GM21619 (cell line): Measurements from ENCODE around the gene REXO4.
"Not testable (repeated sequence)": the region's sequence is repeated elsewhere in the genome, so short reads cannot be mapped to it uniquely, and the experiment has no call there.

Experiments
- ATAC-seq: cut with Tn5 transposase; IDR thresholded peaks from one replicate; pipeline ENCODE4 v1.9.1; 2021; ENCODE audit not compliant: unreplicated experiment

Gene REXO4

DNA sequence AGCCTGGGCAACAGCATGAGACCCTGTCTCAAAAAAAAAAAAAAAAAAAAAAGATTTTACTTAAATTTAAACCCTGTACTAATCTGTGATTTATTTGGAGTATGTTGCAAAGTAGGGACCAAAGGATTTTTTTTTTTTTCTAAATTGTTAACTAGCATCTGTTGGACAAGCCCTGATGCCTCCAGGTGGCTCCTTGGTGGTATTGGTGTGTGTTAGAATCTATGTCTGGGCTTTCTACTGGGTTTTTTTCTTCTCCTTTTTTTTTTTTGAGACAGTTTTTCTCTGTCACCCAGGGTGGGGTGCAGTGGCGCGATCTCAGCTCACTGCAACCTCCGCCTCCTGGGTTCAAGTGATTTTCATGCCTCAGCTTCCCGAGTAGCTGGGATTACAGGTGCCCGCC is 34.1 kb upstream of the REXO4 start:
- not testable (repeated sequence) for ATAC-seq

DNA sequence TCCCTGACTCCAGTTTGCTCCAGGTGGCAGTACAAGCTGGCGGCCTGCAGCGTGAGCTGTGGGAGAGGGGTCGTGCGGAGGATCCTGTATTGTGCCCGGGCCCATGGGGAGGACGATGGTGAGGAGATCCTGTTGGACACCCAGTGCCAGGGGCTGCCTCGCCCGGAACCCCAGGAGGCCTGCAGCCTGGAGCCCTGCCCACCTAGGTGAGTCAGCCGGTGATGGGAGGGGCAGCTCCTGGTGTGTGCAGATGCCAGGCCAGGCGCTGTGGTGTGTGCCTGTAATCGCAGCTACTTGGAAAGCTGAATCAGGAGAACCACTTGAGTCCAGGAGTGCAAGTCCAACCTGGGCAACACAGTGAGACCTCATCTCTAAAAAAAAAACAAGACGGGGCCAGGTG is 31.9 kb upstream of the REXO4 start:
- no peak for ATAC-seq

GRCh38 chr9:133448487-133448972 is 30.7 kb upstream of the REXO4 start:
- ATAC-seq, result no peak

DNA sequence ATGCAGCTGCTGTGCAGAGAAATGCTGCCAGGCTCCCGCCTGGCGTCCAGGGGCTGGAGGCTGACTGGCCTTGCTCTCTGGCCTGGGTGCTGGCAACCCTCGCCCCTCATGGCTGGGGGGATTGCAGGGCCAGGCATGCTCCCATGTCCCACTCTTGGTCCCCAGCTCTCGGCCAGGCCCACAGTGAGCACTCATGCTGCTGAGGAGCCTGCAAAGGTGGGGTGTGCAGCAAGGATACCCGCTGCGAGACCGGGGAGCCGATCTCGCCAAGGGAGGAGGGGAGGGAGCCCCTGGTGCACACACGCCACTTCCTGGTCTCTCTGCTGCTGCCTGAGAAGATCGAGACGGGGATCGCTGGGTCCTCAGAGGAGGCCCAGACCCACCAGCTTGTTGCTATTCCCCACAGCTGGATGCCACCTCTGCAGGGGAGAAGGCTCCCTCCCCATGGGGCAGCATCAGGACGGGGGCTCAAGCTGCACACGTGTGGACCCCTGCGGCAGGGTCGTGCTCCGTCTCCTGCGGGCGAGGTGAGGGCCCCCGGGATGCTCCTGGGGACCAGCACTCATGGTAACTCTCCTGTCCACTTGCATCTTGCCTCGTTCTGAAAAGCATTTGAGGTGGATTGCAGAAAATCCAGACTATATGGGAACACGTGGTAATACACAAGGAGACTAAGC is 27.6 kb upstream of the REXO4 start:
- no peak for ATAC-seq

GRCh38 chr9:133443982-133444381 is 26.2 kb upstream of the REXO4 start:
- ATAC-seq, result no peak

DNA sequence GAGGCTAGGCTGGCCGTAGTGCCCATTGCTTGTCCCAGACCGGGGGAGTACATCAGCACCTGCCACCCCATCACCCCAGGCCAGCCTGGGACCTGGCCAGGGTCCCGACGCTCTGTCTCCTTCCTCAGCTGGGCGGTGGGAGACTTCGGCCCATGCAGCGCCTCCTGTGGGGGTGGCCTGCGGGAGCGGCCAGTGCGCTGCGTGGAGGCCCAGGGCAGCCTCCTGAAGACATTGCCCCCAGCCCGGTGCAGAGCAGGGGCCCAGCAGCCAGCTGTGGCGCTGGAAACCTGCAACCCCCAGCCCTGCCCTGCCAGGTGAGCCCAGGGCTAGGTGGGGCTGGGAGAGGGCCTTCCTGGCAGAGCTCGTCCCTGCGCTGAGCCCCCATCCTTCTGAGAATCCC is 25.4 kb upstream of the REXO4 start:
- ATAC-seq, result no peak

- no peak for ATAC-seq
These were observed 23.8 kb upstream of the REXO4 start for GRCh38 chr9:133441571-133441970.

GRCh38 chr9:133440874-133441273 is 23.1 kb upstream of the REXO4 start:
- ATAC-seq, result no peak

DNA sequence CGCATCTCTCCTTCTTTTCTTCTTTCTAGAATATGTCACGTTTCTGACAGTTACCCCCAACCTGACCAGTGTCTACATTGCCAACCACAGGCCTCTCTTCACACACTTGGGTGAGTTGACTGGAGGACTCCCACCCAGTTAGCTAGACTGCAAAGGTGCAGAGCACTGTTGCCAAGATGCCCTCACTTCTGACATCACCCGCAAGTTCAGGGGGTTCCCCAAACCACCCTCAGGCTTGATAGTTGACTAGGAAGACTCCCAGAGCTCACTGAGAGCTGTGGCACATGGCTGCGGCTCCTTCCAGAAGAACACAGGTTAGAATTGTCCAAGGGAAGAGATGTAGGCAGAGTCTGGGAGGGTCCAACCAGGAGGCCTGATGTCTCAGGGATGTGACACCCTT is 21.5 kb upstream of the REXO4 start:
- ATAC-seq, result no peak

DNA sequence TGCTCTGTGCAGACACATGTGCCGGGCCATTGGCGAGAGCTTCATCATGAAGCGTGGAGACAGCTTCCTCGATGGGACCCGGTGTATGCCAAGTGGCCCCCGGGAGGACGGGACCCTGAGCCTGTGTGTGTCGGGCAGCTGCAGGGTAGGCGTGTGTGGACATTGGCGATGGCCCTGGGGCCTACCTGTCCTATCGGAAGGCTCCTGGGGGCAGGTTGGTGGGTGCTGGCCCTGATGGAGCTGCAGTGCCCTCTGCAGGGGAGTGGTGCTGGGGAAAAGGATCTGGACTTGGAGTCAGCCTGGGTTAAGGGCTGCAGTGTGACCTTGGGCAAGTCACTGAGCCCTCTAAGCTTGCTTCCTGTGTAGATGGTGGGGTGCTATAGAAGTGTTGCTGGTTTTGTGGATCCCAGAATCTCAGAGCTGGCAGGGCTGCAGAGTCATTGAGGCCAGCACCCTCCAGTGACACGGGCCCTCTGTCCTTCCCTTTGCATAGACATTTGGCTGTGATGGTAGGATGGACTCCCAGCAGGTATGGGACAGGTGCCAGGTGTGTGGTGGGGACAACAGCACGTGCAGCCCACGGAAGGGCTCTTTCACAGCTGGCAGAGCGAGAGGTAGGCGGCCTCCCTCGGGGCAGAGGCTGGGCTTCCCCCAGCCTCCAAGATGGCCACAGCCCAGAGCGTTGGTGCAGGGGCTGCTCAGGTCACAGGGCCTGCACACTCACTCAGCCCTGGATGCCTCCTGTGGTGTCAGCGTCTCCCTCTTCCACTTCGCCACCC is 20.1 kb upstream of the REXO4 start:
- no peak for ATAC-seq

DNA sequence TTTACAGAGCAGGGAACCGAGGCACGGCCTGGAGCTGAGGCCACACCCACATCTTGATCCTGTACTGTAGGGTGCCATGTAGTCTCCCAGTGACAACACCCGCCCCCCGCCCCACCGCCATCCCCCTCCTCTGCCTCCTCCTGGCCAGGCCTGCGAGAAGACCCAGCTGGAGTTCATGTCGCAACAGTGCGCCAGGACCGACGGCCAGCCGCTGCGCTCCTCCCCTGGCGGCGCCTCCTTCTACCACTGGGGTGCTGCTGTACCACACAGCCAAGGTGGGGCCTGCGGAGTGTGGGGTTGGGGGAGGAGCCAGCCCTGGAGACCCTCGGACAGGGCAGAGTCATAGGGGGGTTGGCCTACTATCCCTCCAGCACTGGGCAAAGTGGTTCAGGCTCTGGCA is 18.9 kb upstream of the REXO4 start:
- no peak for ATAC-seq

DNA sequence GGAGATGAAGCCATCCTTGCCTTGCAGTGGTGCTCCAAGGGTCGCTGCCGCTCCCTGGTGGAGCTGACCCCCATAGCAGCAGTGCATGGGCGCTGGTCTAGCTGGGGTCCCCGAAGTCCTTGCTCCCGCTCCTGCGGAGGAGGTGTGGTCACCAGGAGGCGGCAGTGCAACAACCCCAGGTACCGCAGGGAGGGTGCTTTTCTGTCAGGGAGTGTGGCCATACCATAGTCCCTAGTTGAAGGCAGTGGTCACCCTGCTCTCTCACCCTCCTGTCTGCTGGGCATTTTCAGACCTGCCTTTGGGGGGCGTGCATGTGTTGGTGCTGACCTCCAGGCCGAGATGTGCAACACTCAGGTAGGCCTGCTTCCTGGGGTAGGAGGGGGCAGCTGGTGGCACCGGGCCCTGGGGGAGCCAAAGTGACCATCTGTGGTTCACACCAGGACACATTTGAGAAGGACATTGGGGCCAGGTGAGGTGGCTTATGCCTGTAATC is 15.6 kb upstream of the REXO4 start:
- no peak for ATAC-seq

DNA sequence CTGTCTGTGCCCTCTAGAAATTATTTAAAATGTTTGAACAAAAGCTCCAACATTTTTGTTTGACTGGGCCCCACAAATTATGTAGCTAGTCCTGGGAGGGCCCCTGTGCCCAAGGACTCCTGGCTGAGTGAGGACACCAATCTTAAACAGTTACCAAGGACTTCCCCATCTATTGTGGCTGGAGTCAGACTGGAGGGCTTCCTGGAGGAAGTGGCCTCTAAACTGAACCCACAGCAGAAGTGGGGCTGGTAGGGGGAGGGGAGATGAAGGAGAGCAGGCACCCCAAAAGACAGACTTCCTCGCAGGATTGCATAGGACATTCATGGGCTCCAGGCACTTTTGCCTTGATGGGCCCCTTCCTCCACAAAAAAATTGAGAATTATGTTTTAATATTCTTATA is 12.4 kb upstream of the REXO4 start:
- ATAC-seq, result no peak

GRCh38 chr9:133429641-133430161 is 11.9 kb upstream of the REXO4 start:
- no peak for ATAC-seq

DNA sequence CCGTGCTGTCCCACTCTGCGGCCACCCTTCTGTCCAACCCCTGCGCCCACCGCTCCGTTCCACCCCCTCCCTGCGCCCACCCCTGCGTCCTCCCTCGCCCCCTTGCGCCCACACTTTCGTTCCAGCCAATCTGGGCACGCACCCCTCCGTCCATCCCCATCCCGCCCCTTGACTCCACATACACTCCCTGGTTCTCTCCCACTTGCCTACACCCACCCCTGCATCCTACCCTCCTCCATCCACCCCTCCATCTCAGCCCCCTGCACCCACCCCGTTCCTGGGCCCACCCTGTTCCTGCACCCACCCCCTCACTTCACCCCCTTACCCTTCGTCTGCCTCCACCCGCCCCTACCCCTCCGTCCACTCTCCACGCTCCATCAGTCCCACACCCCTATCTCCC is 11.4 kb upstream of the REXO4 start:
- ATAC-seq, result no peak

DNA sequence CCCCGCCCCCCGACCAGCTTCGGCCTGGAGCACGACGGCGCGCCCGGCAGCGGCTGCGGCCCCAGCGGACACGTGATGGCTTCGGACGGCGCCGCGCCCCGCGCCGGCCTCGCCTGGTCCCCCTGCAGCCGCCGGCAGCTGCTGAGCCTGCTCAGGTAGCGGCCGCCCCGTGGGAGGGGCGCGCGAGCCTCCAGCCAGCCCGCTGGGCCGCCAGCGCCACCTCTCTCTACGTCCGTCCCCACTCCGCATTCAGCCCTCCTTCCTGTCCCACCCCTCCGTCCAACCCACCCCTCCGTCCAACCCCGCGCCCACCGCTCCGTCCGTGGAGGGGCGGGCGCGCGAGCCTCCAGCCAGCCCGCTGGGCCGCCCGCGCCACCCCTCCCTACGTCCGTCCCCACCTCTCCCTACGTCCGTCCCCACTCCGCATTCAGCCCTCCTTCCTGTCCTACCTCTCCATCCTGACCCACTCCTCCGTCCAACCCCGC is 10.8 kb upstream of the REXO4 start:
- ATAC-seq, result no peak

DNA sequence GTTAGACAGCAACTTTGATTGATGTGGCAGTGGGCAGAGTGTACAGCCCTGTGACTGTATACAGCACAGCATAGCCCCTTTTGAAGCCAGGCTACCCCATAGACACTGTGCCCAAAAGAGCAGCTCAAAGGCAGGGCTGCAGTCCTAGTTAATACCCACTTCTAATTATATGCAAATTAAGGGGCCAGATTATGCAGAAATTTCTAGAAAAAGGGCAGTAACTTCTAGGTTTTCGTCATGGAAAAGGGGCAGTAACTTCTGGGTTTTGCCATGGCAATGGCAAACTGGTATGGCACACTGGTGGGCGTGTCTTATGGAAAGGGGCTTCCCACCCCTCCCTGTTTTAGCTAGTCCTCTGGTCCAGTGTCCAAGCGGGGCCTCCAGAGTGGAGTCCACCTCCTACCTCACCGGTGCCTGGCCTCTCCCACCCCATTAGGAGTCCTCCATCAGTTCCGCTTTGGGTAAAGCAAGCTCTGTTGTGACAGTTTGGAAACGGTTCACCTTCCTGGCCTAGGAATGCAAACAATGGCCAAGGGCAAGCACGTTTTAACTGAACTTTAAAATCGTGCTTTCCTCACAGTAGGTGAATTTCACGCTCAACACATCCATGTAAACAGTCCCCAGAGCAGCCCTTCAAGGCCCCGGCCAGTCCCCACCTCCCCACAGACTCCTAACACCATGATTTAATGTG is 10.0 kb upstream of the REXO4 start:
- no peak for ATAC-seq

DNA sequence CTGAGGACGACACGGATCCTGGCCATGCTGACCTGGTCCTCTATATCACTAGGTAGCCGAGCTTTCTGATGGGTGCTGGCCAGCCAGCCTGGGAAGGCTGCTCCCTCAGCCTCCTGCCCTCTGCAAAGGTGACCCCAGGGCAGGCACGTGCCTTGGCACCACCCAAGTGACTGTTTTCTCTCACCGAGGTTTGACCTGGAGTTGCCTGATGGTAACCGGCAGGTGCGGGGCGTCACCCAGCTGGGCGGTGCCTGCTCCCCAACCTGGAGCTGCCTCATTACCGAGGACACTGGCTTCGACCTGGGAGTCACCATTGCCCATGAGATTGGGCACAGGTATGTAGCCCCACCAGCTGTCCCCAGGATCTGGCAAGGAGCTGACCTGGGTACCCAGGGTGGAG is 8.2 kb upstream of the REXO4 start:
- no peak for ATAC-seq

GRCh38 chr9:133425049-133425632 is 7.3 kb upstream of the REXO4 start:
- no peak for ATAC-seq

- ATAC-seq, result no peak
These were observed 6.4 kb upstream of the REXO4 start for GRCh38 chr9:133424187-133424586.

DNA sequence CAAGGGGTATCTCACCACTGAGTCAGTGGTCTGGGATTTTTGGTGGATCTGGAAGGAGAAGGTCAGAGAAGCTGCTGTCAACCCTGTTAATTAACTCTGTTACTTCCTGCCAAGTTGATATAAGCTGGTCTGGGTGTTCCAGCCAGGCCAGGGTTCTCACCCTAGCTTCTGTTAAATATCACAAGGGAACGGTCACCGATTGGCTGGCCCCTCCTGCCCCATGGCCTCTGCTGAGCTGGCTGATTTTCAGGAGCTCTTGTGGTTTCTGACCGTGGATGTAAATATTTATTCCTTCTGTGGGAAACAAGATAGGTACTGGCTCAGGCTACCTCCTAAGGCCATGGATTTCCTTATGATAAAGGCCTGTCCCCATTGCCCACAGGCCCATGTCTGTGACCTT is 5.4 kb upstream of the REXO4 start:
- ATAC-seq, result no peak
